HG02981 (cell line): Measurements from ENCODE around the gene DYNC1I2.
A peak's percentile ranks its signal among the peaks of the same experiment; 100 is the strongest.

Source experiments
- ATAC-seq: cut with Tn5 transposase; IDR thresholded peaks from one replicate; pipeline ENCODE4 v1.9.1; 2021; ENCODE audit warnings: mild to moderate bottlenecking, moderate library complexity; ENCODE audit not compliant: unreplicated experiment

DYNC1I2 gene

DNA sequence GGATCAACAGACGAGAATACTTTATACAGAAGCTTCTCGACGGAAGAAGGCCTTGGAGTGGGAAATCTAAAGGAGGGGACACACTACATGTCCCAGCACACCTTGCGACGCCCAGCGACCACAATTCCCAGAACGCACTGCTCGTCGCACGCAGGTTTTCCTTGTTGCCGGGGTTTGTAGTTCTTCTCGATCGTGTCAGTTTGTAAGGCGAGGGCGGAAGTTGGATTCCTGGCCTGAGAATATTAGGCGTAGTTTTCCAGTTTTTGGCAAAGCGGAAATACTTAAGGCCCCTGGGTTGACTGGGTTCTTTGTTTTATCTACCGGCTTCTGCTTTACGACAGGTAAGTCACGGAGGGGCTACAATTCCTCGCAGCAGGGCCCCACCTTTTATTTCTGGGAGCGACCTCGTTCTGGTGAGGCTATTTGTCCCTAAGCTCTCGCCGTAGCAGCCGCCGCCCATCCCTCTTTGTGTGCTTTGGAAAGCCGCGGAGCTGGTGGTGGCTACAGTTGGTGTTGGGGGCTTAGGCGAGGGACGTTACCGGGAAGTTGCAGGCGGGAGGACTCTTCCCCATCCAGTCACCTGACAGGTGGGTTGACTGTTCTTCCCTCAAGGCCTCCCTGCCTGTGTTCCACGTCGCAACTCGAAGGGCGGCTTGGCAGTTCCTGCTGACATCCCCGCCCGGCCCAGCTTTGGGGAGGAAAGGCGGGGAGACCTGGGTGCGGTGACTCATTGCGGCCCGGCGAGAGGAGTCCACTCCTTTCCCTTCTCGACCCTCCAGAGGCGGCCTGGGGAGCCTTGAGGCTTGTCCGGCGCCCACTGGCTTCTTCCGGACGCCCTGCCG, at the start of gene DYNC1I2:
DYNC1I2 (plus strand) TSS at position 183 of the 842 bp plus-strand sequence. CDS start 2,687 bp downstream, outside the sequence.
- ATAC-seq: peak; percentile 81

DNA sequence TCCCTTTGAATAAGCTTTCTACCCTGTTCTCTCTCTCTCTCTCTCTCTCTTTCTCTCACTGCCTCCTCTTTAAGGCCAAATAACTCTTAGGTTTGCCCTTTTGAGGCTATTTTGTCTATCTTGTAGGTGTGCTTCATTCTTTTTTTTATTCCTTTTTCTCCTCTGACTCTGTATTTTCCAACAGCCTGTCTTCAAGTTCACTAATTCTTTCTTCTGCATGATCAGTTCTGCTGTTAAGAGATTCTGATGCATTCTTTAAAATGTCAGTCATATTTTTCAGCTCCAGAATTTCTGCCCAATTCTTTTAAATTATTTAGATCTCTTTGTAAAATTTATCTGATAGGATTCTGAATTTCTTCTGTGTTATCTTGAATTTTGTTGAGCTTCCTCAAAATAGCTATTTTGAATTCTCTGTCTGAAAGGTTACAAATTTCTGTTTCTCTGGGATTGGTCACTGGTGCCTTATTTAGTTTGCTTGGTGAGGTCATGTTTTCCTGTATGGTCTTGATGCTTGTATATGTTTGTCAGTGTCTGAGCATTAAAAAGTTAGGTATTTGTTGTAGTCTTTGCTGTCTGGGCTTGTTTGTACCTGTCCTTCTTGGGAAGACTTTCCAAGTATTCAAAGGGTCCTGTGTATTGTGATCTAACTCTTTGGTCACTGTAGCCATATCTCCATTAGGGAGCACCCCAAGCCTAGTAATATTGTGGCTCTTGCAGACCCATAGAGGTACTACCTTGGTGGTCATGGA, 35.4 kb upstream of the DYNC1I2 start:
- ATAC-seq: no peak

DNA sequence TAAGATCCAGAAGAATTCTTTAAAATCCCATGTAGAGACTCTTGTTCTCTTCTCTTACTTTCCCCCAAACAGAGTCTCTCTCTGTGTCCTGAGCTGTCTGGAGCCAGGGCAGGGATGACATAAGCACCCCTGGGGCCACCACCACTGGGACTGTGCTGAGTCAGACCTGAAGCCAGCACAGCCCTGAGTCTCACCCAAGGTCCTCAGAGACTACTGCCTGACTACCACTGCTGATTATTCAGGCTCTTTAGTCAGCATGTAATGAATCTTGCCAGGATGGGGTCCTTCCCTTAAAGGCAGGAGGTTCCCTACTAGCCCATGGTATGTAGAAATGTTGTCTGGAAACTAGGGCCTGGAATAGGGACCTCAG, 34.9 kb upstream of the DYNC1I2 start:
- peak; percentile 79 for ATAC-seq

GRCh38 chr2:171655586-171655985, 31.7 kb upstream of the DYNC1I2 start:
- ATAC-seq: no peak

GRCh38 chr2:171667041-171667440, 20.2 kb upstream of the DYNC1I2 start:
- no peak for ATAC-seq

GRCh38 chr2:171668183-171668582, 19.1 kb upstream of the DYNC1I2 start:
- no peak for ATAC-seq

GRCh38 chr2:171669121-171669520, 18.1 kb upstream of the DYNC1I2 start:
- ATAC-seq: no peak

GRCh38 chr2:171670655-171671054, 16.6 kb upstream of the DYNC1I2 start:
- no peak for ATAC-seq

DNA sequence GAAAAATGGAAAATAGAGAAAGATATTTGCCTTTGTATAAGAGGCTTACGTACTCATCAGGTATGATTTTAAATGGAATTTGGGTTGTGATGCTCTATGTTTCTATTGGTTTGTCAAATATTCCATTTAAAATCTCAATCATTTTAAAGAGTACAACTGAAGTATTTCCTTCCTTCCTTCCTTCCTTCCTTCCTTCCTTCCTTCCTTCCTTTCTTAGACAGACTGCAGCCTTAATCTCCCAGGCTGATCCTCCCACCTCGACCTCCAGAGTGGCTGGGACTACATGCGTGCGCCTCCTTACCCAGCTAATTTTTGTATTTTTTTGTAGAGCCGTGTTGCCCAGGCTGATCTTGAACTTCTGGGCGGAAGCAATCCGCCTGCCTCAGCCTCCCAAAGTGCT, 15.4 kb upstream of the DYNC1I2 start:
- no peak for ATAC-seq

- no peak for ATAC-seq
Measured at GRCh38 chr2:171673905-171674304, 13.4 kb upstream of the DYNC1I2 start.

DNA sequence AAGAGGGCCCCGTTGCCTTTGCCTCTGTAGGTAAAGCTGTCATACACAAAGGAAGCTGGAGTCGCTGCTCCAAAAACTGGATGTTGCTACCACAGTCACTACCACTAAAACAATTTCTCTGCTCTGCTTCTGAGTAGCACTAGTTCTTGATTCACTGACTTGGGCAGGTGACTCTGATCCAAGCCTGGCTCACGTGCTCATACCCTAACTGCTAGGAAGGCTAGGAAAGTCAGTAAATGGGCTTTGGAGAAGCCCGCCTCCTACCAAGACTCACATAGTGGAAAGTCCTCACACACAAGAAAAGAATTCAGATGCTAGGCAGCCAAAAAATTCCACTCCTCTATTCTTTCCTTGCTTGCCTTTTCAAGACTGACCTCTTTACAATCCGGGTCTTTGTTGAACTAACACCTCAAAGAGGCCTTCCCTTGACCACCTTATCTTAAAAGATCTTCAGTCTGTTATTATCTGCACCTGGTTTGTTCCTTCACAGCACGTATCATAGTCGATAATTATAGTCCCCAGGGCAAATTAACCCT, 11.4 kb upstream of the DYNC1I2 start:
- no peak for ATAC-seq

- no peak for ATAC-seq
Measured at GRCh38 chr2:171678619-171679018, 8.7 kb upstream of the DYNC1I2 start.

DNA sequence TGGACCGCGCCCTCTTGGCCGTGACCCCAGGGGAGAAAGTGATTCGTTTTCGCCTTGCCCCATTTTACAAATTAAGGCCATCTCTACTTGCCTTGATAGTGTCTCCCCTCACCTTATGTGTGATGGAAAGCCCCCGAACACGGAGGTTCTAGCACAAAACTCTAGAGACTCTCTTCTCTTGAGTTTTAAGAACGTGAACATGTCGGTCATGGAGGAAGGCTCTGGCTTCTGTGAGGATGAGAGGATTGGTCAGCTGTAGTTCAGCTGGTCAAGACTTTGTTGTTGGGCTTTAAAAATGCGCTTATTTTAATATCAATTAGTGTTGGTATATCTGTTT, 828 bp downstream of the DYNC1I2 start:
- ATAC-seq: peak; percentile 18

DNA sequence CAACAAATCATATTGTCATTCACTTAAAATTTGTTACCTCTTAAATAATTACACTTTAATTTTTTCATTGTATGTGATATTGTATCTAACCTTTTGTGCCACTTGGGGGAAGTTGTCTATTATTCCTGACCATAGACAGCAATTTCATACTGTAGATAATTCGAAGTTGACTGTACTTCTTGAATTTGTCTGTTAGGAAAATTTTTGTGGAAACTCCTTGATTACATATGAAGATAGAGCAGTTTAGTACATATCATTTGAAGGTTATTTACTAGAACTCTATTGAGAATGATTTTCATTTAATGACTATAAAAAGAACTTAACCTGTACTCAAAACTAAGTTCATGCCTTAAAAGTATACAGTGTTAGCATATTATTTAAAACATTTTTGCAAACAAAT, 5.1 kb downstream of the DYNC1I2 start:
- no peak for ATAC-seq

DNA sequence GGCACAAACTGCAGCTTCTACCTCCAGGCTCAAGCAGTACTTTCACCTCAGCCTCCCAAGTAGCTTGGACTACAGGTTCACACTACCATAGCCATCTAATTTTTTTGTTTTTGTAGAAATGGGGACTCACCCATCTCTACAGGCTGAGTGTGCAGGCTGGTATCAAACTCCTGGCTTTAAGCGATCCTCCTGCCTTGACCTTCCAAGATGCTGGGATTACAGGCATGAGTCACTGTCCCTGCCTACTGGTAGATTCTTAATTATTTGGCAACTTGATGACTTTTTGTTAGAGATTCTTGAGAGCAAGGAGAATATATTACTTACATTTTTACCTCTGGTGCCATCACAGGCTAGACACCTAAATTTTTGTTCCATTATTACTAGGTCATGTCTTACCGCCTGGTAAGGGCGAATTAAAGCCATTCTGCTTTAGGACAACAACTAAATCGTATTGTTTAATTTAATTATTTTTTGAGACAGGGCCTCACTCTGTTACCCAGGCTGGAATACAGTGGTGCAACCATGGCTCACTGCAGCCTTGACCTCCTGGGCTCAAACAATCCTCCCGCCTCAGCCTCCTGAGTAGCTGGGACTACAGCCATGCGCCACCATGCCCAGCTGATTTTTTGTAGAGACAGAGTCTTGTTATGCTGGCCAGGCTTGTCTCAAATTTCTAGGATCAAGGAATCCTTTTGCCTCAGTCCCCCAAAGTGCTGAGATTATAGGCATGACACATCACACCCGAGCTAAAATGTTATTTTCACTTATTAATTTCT, 15.7 kb downstream of the DYNC1I2 start:
- no peak for ATAC-seq

GRCh38 chr2:171703574-171704347, 16.5 kb downstream of the DYNC1I2 start:
- no peak for ATAC-seq

- no peak for ATAC-seq
Measured at GRCh38 chr2:171706152-171706803, 19.0 kb downstream of the DYNC1I2 start.

- ATAC-seq: no peak
Measured at GRCh38 chr2:171707752-171708151, 20.5 kb downstream of the DYNC1I2 start.

- no peak for ATAC-seq
Measured at GRCh38 chr2:171709011-171709685, 21.9 kb downstream of the DYNC1I2 start.
